Measurements from ENCODE around the gene SERPINB10.

GRCh38 chr18:63975628-63976027 is 67.9 kb downstream of the SERPINB10 start:
- TF ChIP-seq CTCF (IDR thresholded peaks at IDR 0.05; ENCODE audit: low read length) (no peak), EZH2 (IDR thresholded peaks at IDR 0.05; ENCODE audit: borderline replicate concordance, low read length) (no peak)

Measured in OCI-LY1 (cell line).